WTC11 (cell line): ENCODE data around the gene OR5M11.

Experiments used
- SP1 ChIP-seq: sonication (generic); formaldehyde crosslinking; conservative IDR thresholded peaks from 2 replicates; pipeline ENCODE4 v1.8.1; 2022; ENCODE audit warnings: missing genetic modification reagents
- TF ChIP-seq, protein P1 (sequence below): fragments of 200-600 bp; IDR thresholded peaks from 2 replicates; pipeline ENCODE4 v1.8.0; 2022; ENCODE audit warnings: antibody characterized with exemption
- TF ChIP-seq, protein P2 (sequence below): sonication (generic); formaldehyde crosslinking; IDR thresholded peaks from 2 replicates; pipeline ENCODE4 v1.8.1; 2022; ENCODE audit warnings: missing genetic modification reagents, borderline replicate concordance

DNA sequence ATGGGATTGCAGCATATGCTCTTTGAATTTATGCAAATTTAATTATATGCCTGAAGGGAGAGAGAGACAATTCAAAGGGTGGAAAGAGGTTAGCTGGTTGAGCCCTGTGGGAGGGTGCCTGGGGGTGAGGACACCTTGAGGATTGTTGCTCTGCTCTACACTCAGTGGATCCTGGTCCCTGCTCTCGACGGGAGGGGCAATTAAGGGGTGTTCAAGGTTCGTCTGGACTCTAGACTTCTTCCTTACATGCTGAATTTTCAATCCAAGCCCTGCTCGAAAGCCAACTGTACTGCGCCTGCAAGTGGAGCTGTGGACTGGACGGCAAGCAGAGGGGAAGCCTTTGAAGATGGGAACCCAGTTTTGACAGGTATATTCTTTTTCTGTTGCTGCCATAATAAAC lies 15.5 kb upstream of the OR5M11 start:
- TF ChIP-seq, protein P1, sequence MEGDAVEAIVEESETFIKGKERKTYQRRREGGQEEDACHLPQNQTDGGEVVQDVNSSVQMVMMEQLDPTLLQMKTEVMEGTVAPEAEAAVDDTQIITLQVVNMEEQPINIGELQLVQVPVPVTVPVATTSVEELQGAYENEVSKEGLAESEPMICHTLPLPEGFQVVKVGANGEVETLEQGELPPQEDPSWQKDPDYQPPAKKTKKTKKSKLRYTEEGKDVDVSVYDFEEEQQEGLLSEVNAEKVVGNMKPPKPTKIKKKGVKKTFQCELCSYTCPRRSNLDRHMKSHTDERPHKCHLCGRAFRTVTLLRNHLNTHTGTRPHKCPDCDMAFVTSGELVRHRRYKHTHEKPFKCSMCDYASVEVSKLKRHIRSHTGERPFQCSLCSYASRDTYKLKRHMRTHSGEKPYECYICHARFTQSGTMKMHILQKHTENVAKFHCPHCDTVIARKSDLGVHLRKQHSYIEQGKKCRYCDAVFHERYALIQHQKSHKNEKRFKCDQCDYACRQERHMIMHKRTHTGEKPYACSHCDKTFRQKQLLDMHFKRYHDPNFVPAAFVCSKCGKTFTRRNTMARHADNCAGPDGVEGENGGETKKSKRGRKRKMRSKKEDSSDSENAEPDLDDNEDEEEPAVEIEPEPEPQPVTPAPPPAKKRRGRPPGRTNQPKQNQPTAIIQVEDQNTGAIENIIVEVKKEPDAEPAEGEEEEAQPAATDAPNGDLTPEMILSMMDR, result no peak
- TF ChIP-seq, protein P2, sequence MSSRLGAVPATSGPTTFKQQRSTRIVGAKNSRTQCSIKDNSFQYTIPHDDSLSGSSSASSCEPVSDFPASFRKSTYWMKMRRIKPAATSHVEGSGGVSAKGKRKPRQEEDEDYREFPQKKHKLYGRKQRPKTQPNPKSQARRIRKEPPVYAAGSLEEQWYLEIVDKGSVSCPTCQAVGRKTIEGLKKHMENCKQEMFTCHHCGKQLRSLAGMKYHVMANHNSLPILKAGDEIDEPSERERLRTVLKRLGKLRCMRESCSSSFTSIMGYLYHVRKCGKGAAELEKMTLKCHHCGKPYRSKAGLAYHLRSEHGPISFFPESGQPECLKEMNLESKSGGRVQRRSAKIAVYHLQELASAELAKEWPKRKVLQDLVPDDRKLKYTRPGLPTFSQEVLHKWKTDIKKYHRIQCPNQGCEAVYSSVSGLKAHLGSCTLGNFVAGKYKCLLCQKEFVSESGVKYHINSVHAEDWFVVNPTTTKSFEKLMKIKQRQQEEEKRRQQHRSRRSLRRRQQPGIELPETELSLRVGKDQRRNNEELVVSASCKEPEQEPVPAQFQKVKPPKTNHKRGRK (CRISPR knock-in tag), result no peak
- TF ChIP-seq SP1 (CRISPR knock-in tag), result no peak
